Epithelial cell of proximal tubule (primary cell): ENCODE measurements around the gene LRP4. TPM values are rescaled to one million over a fixed set of nuclear protein-coding genes. Genes with fewer than 3 reads are reported as not detected.
A peak's percentile ranks its signal among the peaks of the same experiment; 100 is the strongest.
"Not testable (repeated sequence)": the region's sequence is repeated elsewhere in the genome, so short reads cannot be mapped to it uniquely, and the experiment has no call there.

ENCODE experiments used
- DNase-seq: peaks from one replicate; pipeline ENCODE4 v3.0.0-alpha.2; 2011; ENCODE audit warnings: low read depth
- H3K4me3 ChIP-seq: 2 replicates; pipeline ENCODE4 v1.5.1; 2011; ENCODE audit warnings: low read depth, mild to moderate bottlenecking, low read length
- CTCF ChIP-seq: conservative IDR thresholded peaks from 2 replicates; pipeline ENCODE4 v1.5.1; 2012; ENCODE audit warnings: low read depth, mild to moderate bottlenecking, low read length
- total RNA-seq: library from RNA; depleted of rRNA; stranded (reverse); fragments of >200 nt; gene quantifications from 2 replicates; pipeline ENCODE4 v1.2.3, GENCODE V29; 2015

LRP4 gene
- total RNA-seq, 1 donor from 2014 or later: 5.0 TPM

- no peak for TF ChIP-seq CTCF
- H3K4me3 ChIP-seq: no peak overlapping the region
- no peak for DNase-seq
Measured at GRCh38 chr11:46942172-46942571, 23.8 kb upstream of the LRP4 start.

GRCh38 chr11:46936138-46937110 is 18.1 kb upstream of the LRP4 start, which contains the start of gene CSTPP1:
TSS of gene CSTPP1 (plus strand) at chr11:46936761. CDS start at chr11:46936806, 45 bp downstream.
- H3K4me3 ChIP-seq: peak within 1 kb of the TSS; percentile 76
- DNase-seq: no peak
- no peak for TF ChIP-seq CTCF

- no peak for TF ChIP-seq CTCF
- DNase-seq: peak; percentile 76
- no peak overlapping the region for H3K4me3 ChIP-seq
Measured at GRCh38 chr11:46930089-46930488, 11.7 kb upstream of the LRP4 start.

GRCh38 chr11:46928701-46929100 is 10.4 kb upstream of the LRP4 start:
- not testable (repeated sequence) for DNase-seq, H3K4me3 ChIP-seq

GRCh38 chr11:46927928-46928327 is 9.6 kb upstream of the LRP4 start:
- H3K4me3 ChIP-seq, DNase-seq: not testable (repeated sequence)

GRCh38 chr11:46920755-46921154 is 2.4 kb upstream of the LRP4 start:
- no peak for TF ChIP-seq CTCF
- H3K4me3 ChIP-seq: no peak overlapping the region
- peak; percentile 99 for DNase-seq

GRCh38 chr11:46918788-46919513 is 601 bp upstream of the LRP4 start:
- H3K4me3 ChIP-seq: peak overlapping the region; percentile 64
- TF ChIP-seq CTCF: no peak

GRCh38 chr11:46917762-46918082 is 628 bp downstream of the LRP4 start:
- no peak for DNase-seq
- peak overlapping the region; percentile 64 for H3K4me3 ChIP-seq
- TF ChIP-seq CTCF: no peak

More at GRCh38 chr11:46918788-46919513, 601 bp upstream of the LRP4 start:
- DNase-seq: no peak
